Amniotic stem cell (primary cell): ENCODE results near the gene TMEM145.
A peak's percentile ranks its signal among the peaks of the same experiment; 100 is the strongest.

ENCODE experiments used
- DNase-seq: peaks from one replicate; lab custom pipeline; 2025; lab: John Stamatoyannopoulos, UW

Gene TMEM145

DNA sequence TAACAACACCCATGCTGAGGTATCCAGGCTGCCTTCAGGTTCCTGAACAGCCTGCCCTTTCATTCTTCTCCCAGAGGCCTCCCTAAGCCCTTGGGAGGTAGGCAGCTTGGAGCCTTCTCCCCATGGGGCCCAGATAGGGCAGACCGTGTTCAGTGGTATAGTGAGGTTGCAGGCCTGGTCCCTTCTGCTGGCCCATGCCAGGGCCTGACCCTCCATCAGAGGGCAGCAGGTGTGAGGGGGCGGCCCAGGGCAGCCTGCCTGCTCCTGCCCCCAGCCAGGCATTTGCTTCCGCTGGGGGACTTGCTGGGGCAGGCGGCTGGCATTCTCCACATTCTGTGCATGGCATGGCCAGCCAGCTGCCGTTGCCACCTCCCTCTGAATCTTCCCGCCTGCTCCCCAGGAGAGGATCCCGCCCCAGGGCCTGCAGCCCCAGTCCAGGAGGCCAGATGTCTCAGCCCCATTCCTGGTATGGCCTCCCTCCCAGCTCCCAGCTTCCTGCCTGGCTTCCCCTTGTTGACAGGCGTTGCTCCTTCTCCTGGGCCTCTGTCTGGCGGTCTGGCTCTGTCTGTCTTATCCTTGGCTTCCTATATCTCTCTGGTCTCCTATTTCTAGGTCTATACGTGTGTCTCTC is 35.2 kb upstream of the TMEM145 start:
- DNase-seq = no peak

DNA sequence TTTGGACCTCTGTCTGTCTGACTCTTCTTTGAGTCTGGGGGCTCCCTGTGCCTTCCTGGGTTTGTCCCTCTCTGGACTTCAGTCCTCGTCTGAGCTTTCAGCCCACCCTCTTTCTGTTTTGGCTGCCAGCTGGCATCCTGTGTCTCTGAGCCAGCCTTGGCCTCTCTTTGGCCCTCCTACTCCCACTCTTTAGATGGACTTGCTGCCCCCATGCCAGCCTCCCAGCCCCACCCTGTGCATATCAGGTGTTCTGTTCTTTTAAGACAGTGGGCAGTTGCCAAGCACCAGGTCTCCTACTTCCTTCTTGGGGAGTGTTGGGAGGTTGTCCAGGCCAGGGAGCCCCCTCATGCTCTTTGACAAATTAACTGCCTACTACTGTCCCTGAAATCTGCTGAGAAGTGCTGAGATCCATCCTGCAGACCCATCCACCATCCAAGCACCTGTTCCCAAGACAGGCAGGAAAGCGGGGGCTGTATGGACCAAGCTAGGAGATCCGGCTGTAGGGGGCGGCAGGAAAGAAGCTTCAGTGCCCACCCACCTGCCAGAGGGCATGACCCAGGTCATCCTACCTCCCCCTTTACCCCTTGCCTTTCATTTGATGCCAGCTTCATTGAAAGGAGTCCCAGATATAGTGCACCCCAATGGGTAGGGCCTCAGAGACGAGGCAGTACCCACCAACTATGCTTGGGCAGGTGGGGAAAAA is 34.5 kb upstream of the TMEM145 start:
- DNase-seq = no peak

DNA sequence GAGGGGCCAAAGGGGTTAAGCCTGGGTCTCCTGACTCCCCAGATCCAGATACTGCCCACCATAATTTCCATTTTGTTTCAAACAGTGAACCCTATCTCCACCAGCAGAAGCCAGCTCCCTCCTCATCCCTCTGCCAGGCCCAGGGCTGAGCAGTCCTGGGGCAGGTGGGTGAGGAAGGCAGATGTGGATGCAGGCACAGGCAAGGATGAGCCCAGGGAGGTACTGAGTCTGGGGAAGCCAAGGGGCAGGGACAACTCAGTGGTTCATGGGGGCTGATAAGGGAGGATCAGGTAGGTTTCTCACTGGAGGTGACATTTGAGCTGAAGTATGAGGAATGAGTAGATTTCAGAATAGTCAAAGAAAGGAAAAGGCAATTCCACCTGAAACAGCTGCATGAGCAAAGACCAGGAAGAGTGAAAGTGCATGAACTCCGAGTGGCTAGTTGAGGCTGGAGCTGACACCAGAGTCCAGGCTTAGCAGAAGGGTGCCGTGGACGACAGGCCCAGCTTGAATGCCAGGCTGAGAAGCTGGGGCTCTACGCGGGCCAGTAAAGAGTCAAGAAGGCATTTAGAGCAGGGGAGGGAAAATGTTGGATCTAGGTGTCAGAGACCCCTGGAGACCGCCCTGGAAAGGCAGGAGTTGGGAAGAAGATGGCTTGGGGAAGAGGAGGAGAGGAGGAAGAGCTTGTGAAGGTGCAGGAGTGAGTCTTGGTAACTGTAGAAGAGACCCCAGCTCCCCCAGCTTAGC is 33.8 kb upstream of the TMEM145 start:
- DNase-seq = no peak

DNA sequence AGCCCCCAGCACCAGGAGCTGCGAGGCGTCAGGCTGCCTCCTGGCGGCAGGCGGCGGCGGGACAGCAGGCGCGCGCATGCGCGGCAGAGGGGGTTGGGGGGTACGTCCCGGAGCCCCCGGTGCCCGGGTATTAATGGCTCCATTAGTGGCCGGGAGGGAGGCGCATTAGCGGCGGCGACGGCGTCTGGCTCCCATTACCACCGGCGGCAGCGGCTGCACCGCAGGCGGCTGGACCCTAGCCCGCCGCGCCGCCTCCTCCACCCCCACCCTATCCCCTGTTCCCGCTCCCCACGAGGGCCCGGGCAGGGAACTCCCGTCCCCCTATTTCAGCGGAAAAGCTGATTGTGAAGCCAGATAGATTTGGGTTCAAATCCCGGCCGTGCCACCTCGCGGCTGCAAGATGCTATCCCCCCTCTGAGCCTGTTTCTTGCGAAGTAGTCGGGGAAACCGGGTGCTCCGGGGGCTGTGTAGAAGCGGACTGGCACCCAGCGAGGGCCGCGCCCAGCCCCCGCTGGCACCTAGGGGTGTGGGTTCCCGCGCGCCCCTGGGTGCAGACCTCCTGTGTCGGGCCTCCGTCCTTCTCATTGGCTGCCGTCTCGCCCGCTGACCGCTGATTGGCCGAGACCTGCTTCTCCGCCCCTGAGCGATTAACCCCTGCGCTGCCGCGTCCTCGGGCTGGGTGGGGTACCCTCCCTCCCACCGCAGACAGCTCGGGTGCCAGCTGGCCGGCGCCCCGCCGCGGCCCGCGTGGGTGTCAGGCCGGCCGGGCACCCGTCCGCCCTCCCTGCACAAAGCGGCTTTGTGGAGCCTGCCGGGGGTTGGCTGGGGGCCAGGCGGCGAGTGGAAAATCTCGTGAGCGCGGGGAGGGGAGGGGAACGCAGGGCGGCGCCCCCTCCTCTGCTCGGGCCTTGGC is 33.0 kb upstream of the TMEM145 start:
- peak; percentile 63 for DNase-seq

DNA sequence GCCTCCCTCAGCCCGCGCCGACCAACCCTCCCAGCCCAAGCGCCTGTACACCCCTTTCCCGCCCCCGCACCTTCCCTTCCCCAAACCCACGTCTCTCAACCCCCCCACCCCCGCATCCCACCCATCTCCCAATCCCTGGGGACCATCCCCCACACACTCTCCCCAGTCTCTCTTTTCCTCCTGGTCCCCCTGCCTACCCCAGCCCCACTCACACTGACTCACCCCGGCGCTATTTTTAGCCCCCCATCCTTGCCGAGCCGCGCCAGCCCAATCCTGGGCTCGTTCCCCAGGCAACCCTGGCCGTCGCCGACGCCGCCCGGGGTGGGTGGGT is 32.3 kb upstream of the TMEM145 start:
- no peak for DNase-seq

- DNase-seq = no peak
Observed at GRCh38 chr19:42281146-42281826, 31.8 kb upstream of the TMEM145 start.

DNA sequence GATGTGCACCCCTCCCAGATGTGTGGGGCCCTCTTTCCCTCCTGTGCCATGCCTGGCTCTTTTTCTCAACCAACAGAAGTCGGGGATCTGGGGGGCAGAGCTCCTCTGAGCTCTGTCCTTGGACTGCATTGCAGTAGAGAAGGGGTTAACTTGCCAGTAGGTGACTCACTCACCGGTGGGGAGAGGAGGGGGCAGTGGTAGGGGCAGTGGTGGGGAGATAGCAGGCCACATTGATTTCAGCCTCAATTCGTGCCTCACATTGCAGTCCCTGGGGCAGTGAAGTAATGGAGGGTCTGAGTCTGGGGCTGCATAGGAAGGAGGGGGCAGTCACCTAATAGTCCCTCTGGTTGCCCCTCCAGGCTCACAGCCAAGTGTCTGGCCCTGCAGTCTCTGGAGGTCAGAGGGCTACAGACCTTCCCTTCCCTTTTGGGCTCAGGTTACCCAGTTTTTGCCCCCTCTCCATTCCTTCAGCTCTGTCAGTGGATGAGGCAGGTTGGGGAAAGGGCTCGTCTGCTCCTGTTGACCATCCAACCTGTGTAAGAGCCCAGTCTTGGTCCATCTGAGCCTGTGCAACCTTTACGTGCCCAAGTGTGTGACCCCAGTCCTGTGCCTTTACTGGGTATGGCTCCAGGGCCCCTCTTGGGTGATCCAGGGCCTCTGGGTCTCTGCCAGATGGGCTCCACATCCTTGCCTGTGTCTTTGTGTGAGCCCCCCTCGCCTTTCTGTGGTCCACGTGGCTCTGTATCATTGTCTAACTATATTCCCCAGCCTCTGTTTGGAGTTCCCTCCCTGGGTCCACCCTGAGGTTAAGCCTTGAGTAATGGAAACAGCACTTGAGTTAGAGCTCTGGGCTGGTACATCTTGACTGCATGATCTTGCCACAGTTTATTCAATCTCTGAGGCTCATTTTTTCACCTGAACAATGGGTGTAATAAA is 31.0 kb upstream of the TMEM145 start:
- no peak for DNase-seq

DNA sequence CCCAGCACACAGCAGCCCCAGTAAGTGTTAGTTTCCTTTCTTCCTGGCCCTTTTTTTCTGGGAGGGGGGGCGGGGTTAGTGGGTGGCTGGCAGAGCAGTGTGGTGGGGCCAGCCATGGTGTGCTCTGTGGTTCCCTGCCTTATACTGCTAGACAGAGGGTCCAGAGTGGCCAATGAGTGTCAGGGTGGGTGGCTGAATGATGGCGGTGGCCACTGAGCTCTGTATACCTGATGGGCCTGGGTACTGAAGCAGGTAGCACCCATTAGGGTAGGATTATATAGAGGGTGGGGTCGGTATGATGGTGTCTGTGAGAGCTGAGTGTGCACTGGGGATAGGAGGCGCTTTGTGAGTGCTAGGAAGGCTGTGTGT is 30.3 kb upstream of the TMEM145 start:
- DNase-seq = no peak

DNA sequence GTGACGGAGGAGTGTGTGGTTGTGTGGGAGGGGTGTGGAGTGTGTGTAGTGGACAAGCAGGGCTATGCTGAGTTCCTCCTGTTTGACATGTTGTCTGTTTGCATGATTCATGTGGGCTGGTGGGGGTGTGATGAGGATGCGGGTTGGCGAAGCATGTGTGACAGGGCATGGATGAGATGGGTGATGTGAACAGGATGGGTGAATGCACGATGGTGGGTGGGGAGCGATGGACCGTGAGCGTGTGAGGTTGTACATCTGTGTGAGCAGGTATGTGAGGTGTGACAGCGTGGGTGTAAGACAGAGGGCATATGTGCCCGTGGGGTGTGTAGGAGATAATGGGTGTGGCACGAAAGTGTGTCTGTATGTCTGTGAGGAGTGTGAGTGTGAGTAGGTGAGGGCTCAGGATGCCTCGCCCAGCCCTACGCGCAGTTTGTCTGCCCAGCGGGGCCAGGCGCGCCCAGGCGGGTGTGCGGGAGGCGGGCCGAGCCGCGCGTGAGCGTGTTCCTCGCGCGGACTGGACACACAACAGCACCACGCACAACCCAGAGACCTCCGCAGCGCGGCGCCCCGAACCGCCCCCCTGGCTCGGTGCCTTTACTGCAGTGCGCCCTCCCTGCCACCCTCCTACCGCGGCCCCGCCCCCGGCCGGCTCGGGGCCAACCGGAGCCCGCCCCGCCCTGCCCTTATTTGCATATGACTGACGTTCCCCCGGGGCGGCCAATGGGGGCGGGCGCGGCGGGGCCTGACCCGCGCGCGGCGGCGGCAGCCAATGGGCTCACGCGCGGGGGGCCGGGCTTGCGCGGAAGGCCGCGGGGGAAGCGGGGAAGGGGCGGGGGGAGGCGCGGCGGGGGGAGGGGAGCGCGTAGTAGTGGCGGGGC is 29.7 kb upstream of the TMEM145 start:
- peak; percentile 87 for DNase-seq

- no peak for DNase-seq
Observed at GRCh38 chr19:42284066-42284501, 29.0 kb upstream of the TMEM145 start.

GRCh38 chr19:42284591-42285341 is 28.3 kb upstream of the TMEM145 start:
- DNase-seq = no peak

DNA sequence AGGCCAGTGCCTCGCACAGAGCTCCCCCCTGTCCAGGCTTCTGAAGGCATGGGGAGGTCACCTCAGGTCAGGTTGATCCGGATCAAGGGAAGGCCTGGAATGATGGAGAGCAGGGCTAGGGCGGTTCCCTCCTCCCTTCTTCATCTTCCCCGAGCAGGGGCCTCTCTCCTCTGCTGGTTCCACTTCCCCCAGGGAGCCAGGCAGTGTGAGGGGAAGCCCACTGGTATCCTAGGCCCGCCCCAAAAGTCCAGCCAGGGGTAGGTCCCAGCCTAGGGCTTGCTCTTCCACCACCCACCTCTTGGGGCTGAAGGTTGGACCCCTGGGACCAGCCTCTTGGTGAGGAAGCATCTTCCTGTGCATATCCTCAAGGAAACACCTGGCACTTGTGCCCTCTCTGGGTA is 27.6 kb upstream of the TMEM145 start:
- no peak for DNase-seq

DNA sequence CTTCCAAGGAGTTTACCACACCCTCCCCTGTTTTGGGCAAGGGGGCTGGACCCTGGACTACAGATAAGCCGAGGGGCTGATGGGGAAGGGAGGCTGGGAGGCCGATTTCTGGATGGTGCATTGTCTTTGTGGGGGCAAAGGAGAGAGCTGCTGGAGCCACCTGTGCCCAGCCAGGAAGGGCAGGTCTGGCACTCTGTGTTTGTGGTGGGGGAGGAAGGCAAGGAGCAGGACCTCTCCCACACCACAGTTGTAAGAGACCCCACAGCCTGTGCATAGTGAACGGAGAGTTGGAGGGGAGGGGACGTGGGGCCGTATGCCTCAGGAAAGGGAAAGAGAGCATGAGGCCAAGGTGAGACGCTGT is 27.1 kb upstream of the TMEM145 start:
- DNase-seq = no peak

- no peak for DNase-seq
Observed at GRCh38 chr19:42286349-42287016, 26.6 kb upstream of the TMEM145 start.

DNA sequence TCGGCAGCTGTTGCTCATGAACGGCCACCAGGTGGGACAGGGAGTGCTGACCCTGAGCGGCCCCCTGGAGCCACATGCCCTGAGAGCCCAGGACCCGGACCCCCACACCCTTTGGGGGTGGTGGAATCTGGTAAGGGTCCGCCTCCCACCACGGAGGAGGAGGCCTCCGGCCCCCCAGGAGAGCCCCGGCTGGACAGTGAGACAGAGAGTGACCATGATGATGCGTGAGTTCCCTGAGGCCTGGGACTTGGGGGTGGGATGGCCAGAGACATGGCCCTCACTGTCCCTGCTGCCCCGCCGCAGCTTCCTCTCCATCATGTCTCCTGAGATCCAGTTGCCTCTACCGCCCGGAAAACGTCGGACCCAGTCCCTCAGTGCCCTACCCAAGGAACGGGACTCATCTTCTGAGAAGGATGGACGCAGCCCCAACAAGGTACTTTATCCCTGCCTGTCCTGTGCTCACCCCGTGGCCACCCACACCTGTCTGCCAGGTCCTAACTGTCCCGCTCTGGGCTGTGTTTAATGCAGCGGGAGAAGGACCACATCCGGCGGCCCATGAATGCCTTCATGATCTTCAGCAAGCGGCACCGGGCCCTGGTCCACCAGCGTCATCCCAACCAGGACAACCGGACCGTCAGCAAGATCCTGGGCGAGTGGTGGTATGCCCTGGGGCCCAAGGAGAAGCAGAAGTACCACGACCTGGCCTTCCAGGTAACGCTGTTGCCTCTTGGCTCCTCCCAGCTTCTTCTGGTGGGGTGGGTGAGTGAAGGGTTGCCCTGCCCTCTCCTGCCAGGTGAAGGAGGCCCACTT is 25.9 kb upstream of the TMEM145 start:
- no peak for DNase-seq

- DNase-seq = no peak
Observed at GRCh38 chr19:42287827-42288107, 25.3 kb upstream of the TMEM145 start.

DNA sequence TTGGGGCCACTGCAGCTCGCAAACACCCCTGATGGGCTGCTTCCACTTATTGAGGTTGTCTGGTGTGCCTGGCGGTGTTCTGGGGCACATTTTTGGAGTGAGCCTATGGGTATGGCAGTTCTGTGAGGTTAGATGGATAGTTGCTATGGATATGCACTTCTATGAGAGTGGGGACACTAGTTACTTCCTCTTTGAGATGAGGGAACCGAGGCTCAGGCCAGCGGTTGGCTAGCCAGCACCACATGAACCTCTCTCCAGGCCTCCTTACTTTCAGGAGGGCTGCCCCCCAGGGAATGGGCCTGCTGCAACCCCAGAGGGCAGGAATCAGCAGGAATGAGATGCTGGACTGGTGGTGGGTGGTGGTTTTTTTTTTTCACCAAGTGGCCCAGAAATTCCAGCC is 24.7 kb upstream of the TMEM145 start:
- no peak for DNase-seq
